ENCODE results near the gene TNFAIP8.
A peak's percentile ranks its signal among the peaks of the same experiment; 100 is the strongest.
"Not testable (repeated sequence)": the region's sequence is repeated elsewhere in the genome, so short reads cannot be mapped to it uniquely, and the experiment has no call there.

Gene TNFAIP8

GRCh38 chr5:119417891-119418605, 62.2 kb downstream of the TNFAIP8 start:
- no peak for DNase-seq (ENCODE audit: low read depth in 4 of 4, low spot score in 1 of 4)

GRCh38 chr5:119418606-119419100, 62.8 kb downstream of the TNFAIP8 start:
- DNase-seq (ENCODE audit: low read depth in 4 of 4, low spot score in 1 of 4), result no peak

- DNase-seq (ENCODE audit: low read depth in 4 of 4, low spot score in 1 of 4), result no peak
Measured at GRCh38 chr5:119420169-119420568, 64.3 kb downstream of the TNFAIP8 start.

GRCh38 chr5:119426057-119426456, 70.2 kb downstream of the TNFAIP8 start:
- DNase-seq (ENCODE audit: low read depth in 4 of 4, low spot score in 1 of 4), result no peak

- DNase-seq (ENCODE audit: low read depth in 4 of 4, low spot score in 1 of 4), result no peak
Measured at GRCh38 chr5:119427060-119427459, 71.2 kb downstream of the TNFAIP8 start.

GRCh38 chr5:119427596-119427995, 71.8 kb downstream of the TNFAIP8 start:
- DNase-seq (ENCODE audit: low read depth in 4 of 4, low spot score in 1 of 4), result not testable (repeated sequence)

GRCh38 chr5:119428166-119428565, 72.3 kb downstream of the TNFAIP8 start:
- DNase-seq (ENCODE audit: low read depth in 4 of 4, low spot score in 1 of 4), result not testable (repeated sequence)

GRCh38 chr5:119428574-119428973, 72.8 kb downstream of the TNFAIP8 start:
- DNase-seq (ENCODE audit: low read depth in 4 of 4, low spot score in 1 of 4), result not testable (repeated sequence)

- DNase-seq (ENCODE audit: low read depth in 4 of 4, low spot score in 1 of 4), result not testable (repeated sequence)
Measured at GRCh38 chr5:119432674-119433237, 76.9 kb downstream of the TNFAIP8 start.

- peak; percentile 38 to 59 (median 52) for DNase-seq (ENCODE audit: low read depth in 4 of 4, low spot score in 1 of 4)
Measured at GRCh38 chr5:119435436-119436132, 79.8 kb downstream of the TNFAIP8 start.

- not testable (repeated sequence) for DNase-seq (ENCODE audit: low read depth in 4 of 4, low spot score in 1 of 4)
Measured at GRCh38 chr5:119437785-119438586, 82.2 kb downstream of the TNFAIP8 start.

- not testable (repeated sequence) for DNase-seq (ENCODE audit: low read depth in 4 of 4, low spot score in 1 of 4)
Measured at GRCh38 chr5:119438587-119438917, 82.7 kb downstream of the TNFAIP8 start.

GRCh38 chr5:119439140-119439631, 83.4 kb downstream of the TNFAIP8 start:
- DNase-seq (ENCODE audit: low read depth in 4 of 4, low spot score in 1 of 4), result no peak

GRCh38 chr5:119439632-119440031, 83.8 kb downstream of the TNFAIP8 start:
- not testable (repeated sequence) for DNase-seq (ENCODE audit: low read depth in 4 of 4, low spot score in 1 of 4)

GRCh38 chr5:119444643-119445042, 88.8 kb downstream of the TNFAIP8 start:
- DNase-seq (ENCODE audit: low read depth in 4 of 4, low spot score in 1 of 4), result not testable (repeated sequence)

GRCh38 chr5:119445544-119445943, 89.7 kb downstream of the TNFAIP8 start:
- DNase-seq (ENCODE audit: low read depth in 4 of 4, low spot score in 1 of 4), result no peak

Data from stimulated activated CD4-positive, alpha-beta T cell treated with anti-CD3 and anti-CD28 coated beads, Interleukin-1b, Interleukin-23, amount 100 ng/mL, for 24 hours (primary cell).